HK-2 (cell line): Measurements from ENCODE around the gene OAS1.
"Not testable (repeated sequence)": the region's sequence is repeated elsewhere in the genome, so short reads cannot be mapped to it uniquely, and the experiment has no call there.

ENCODE experiments used
- DNase-seq: peaks from one replicate; pipeline ENCODE4 v3.0.0-alpha.2; 2018; ENCODE audit not compliant: unreplicated experiment

The OAS1 gene

DNA sequence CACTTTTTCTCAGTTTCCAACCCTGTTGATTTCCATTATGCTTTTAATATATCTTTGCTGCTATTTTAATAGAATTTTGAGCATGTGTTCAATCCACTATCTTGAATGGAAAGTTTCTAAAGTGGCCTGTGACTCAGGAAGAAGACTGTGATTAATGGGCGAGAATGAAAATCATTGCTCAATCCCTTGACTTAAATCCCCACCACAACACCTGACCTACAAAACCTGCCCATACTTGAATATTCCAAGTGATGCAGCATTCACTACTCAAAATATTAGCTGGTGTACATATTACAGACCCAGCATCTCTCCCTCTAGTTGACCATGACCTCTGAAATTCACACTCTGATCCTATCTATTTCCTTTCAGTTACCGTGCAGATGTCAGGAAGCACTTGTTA lies 30.2 kb downstream of the OAS1 start:
- no peak for DNase-seq

- DNase-seq, result peak; percentile 78
Observed at GRCh38 chr12:112937741-112938719, 31.3 kb downstream of the OAS1 start, which contains the start of gene OAS3. OAS3 (plus strand) TSS chr12:112938474; CDS start chr12:112938531, 57 bp downstream.

DNA sequence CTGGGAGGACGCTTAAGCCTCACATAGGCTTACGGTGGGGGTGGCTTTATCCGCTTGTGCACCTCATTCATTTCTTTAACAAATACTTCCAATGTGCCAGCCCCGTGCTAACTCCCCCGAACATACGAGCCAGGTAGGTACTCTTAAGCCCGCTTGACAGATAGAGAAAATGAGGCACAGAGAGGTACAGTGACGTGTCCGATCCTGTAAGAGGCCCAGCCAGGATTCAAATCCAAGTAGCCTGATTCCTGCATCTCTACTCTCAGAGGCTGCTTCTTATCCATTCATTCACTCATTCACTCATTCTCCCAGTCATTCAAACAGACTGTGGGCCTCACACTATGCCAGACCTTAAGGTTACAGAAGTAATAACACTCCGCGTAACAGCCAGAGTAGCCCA lies 32.0 kb downstream of the OAS1 start:
- DNase-seq, result no peak

DNA sequence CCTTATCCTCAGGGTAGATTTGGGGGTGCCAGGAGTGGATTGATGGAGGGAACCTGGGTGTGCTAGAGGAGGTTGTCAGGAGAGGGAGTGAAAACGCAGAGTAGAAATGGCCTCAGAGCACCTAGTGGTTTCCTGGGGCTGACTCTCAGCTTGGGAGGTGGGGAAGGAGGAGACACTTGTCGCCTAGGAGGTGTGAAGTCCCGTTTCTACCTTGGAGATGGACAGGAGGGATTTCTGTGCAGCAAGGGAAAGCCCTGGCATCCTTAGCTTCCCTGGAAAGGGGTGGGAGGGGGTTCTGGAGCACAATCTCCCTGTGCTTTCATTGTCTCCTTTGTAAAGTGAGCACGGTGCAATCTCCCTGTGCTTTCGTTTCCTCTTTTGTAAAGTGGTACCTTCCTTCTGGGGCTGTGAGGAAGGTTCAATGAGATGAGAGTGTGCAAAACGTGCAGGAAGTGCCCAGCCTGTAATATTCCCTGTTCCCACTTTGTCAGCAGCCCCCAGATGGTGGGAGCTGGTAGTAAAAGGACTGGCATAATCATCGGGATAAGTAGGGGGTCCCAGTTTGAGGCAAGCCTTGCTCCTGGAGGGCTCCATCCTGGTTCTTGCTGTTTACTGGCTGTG lies 33.1 kb downstream of the OAS1 start:
- DNase-seq, result no peak

DNA sequence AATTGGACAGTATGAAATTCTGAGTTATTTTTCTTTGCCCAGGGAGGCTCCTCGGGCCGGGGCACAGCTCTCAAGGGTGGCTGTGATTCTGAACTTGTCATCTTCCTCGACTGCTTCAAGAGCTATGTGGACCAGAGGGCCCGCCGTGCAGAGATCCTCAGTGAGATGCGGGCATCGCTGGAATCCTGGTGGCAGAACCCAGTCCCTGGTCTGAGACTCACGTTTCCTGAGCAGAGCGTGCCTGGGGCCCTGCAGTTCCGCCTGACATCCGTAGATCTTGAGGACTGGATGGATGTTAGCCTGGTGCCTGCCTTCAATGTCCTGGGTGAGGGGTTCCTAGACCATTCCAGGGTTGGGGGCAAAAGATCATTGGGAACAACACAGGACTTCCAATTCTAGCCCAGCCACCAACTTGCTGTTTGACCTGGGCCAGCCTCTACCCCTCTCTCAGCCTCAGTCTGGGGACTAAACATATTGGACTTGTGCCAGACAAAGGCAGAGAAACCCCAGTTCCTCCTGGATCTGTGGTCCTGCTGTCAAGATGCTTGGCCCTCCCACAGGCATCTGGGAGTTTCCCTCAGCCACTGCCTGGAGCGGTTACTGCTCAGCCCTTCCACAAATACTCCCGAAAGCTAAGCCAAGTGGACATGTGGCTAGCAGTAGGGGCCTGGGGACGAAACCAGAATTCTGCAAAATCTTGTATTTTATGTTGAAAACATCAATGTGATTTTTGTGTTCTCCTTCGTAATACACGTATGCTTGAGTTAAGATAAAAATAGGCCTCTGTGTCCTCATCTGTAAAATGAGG lies 35.0 kb downstream of the OAS1 start:
- DNase-seq, result no peak

DNA sequence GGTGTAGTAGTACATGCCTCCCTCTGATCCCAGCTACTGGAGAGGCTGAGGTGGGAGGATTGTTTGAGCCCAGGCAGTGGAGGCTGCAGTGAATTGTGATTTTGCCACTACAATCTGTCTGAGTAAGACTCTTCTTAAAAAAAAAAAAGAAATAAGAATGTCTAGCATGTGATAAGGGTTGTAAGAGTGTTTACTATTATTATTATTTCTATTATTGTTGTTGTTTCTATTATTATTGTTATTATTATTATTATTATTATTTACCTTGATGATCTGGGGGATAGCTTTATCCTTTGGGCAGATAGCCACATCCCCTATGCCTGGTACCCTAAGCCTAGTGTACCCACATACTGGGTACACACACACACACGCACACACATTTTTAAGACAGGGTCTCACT lies 35.8 kb downstream of the OAS1 start:
- DNase-seq, result no peak

DNA sequence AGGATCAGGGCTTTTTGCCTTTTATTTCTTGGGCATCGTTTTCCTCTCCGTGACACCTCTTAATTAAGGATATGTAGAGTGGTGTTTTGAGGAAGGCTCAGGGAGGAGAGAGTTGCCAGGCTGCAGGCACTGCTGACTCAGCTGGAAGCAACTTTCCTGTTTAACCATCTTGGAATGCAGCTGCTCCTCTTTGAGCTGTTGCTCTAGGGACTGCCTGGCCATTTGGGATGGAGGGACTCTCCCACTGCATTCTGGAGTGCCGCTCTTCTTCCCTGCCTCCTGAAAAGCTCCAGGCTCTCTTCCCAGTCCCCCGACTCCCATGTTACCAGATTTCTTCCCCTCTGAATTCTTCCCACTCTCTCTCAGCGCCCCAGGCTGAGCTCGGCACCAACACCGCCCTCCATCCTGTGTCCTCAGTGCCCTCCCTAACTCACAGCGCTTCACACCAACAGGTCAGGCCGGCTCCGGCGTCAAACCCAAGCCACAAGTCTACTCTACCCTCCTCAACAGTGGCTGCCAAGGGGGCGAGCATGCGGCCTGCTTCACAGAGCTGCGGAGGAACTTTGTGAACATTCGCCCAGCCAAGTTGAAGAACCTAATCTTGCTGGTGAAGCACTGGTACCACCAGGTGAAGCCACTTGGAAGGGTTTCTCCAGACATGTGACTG lies 37.4 kb downstream of the OAS1 start:
- DNase-seq, result no peak

DNA sequence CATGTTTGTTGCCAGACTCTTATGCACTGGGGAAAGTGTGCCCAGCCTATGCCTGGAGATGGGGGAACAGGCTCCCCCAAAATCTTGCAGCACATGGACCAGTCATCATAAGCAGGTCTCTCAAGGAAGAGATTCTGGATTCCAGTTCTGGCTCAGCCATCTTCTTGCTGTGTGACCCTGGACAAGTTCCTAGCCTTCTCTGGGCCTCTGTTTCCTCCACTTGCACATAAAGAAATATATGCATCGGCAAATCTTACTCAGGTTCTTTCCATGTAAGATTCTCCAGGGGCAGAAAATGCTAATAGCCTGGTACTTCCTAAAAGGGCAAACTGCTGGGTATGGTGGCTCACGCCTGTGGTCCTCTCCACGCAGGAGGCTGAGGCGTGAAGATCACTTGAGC lies 38.8 kb downstream of the OAS1 start:
- no peak for DNase-seq

- no peak for DNase-seq
Observed at GRCh38 chr12:112946236-112947000, 39.7 kb downstream of the OAS1 start.

GRCh38 chr12:112947314-112947713 lies 40.6 kb downstream of the OAS1 start:
- no peak for DNase-seq

GRCh38 chr12:112947761-112948160 lies 41.0 kb downstream of the OAS1 start:
- DNase-seq, result no peak

DNA sequence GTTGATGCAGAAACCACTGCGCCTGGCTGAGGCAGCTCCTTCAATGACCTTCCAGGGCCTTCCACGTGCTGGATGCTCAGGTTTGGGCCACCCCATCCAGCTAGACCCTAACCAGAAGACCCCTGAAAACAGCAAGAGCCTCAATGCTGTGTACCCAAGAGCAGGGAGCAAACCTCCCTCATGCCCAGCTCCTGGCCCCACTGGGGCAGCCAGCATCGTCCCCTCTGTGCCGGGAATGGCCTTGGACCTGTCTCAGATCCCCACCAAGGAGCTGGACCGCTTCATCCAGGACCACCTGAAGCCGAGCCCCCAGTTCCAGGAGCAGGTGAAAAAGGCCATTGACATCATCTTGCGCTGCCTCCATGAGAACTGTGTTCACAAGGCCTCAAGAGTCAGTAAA lies 42.0 kb downstream of the OAS1 start:
- no peak for DNase-seq

- DNase-seq, result no peak
Observed at GRCh38 chr12:112950701-112951100, 43.9 kb downstream of the OAS1 start.

GRCh38 chr12:112957125-112957524 lies 50.4 kb downstream of the OAS1 start:
- DNase-seq, result not testable (repeated sequence)

DNA sequence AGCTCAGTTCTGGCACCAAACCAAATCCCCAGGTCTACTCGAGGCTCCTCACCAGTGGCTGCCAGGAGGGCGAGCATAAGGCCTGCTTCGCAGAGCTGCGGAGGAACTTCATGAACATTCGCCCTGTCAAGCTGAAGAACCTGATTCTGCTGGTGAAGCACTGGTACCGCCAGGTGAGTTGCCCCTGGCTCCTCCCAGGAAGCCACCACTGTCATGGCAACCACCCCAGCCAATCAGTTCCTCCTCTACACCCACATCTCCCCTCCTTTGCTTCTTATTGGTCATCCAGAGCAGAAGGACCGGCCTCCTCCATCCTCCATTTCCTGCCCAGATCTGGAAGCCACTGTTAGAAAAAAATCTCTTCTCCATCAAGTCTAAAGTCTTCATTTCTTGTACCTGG lies 54.3 kb downstream of the OAS1 start:
- no peak for DNase-seq

DNA sequence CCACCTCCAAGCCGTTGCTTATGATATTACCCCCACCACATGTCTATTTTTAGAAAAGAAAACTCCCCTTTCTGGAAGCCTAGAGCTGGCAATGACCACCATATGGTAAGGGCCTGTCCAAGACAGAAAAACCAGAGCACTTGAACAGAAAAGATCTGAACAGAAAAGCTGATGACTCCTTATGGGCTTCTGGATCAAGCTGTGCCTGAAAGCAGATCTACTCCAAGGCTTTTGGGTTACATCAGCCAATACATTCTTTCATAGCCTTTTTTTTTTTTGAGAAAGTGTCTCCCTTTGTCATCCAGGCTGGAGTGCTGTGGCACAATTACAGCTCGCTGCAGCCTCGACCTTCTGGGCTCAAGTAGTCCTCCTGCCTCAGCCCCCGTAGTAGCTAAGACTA lies 54.8 kb downstream of the OAS1 start:
- no peak for DNase-seq

DNA sequence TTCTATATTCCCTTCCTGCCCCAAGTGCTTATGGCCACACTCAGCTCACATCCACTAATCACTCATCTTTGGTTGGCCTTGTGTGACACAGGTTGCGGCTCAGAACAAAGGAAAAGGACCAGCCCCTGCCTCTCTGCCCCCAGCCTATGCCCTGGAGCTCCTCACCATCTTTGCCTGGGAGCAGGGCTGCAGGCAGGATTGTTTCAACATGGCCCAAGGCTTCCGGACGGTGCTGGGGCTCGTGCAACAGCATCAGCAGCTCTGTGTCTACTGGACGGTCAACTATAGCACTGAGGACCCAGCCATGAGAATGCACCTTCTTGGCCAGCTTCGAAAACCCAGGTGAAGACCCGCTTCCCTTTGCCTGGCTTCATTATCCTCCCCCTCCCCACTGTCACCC lies 55.8 kb downstream of the OAS1 start:
- DNase-seq, result no peak

GRCh38 chr12:112963227-112963861 lies 56.6 kb downstream of the OAS1 start:
- DNase-seq, result no peak

DNA sequence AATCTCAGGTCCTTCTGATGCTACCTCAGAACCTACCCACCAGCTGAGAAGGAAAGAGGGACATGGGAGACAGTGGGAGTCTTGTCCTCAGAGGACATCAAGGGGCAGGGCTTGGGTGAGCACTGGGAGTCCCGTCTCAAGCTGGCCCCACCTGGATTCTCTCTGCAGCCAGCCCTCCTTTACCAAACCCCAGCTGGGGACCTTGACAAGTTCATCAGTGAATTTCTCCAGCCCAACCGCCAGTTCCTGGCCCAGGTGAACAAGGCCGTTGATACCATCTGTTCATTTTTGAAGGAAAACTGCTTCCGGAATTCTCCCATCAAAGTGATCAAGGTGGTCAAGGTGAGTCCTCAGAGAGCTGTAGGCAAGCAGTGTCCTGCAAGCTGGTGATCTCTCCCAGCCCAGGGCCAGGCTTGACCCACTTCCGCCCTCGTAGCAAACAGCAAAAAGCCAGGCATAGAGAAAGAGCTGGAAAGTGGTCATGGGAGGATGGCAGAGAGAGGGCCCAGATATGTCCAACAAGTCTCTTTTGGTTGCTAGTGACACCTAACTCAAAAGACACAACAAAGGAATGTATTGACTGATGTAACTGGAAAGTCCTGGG lies 57.4 kb downstream of the OAS1 start:
- DNase-seq, result no peak

GRCh38 chr12:112964915-112965314 lies 58.2 kb downstream of the OAS1 start:
- DNase-seq, result no peak
